Ammon's horn (tissue), 1 donor: ENCODE data around the gene DAPK3.
"Not testable (repeated sequence)": the region's sequence is repeated elsewhere in the genome, so short reads cannot be mapped to it uniquely, and the experiment has no call there.

Experiments
- DNase-seq: peaks from one replicate; pipeline ENCODE4 v3.0.0-alpha.2; 2016; ENCODE audit warnings: low spot score

DAPK3 gene

GRCh38 chr19:3954107-3954506, 16.8 kb downstream of the DAPK3 start:
- DNase-seq: no peak

DNA sequence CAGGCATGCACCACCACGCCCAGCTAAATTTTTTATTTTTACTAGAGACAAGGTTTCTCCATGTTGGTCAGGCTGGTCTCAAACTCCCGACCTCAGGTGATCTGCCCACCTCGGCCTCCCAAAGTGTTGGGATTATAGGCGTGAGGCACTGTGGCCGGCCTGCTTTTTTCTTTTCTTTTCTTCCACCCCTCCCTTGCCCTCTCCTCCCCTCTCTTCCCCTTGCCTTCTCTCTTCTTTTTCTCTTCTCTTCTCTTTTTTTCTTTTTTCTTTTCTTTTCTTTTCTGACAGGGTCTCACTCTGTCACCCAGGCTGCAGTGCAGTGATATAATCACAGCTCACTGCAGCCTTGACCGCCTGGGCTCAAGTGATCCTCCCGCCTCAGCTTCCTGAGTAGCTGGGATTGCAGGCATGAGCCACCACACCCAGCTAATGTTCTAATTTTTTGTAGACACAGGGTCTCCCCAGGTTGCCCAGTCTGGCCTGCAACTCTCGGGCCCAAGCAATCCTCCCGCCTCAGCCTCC, 18.1 kb downstream of the DAPK3 start:
- DNase-seq: not testable (repeated sequence)

DNA sequence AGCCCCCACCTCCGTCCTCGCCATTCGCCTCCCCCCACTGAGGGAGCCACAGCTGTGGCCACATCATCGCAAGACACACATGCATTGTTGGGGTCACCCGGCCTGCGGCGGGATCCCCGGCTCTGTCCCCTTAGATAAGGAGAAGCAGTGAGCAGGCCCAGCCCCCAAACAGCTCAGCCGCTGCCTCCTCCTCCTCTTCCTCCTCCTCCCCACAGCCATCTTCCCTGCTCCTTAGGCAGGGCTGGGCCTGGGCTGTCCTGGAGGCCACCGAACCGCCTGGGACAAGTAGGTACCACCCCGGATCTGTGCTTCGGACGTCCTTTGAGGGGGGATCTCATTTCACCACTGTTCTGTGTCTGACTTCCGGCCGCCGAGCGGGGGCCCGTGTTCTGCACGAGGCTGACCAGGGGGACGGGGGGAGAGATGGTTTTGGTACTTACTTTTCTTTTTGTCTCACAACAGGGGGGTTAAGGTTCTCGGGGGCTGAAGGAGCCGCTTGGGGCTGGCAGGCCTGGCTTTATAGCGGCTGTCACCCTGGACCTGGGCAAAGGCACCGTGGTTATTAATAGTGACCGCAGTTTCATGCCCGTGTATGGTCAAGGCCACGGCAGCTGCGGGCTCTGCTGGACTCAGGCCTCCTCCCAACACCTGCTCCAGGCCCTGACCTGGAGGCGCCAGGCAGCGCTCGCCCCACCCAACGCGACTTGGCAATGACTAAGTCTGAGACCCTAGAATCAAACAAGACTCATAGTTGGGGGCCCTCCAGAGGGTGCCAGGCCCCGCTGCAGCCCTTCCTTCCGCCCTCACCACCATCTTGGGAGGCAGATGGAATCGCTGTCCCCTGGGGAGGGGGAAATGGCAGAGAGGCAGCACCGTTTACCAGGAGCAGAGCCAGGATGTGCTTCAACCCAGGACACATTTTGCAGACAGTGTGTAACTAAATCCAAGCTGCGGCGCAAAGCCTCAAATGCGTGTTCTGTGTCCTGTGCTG, 19.7 kb downstream of the DAPK3 start:
- DNase-seq: no peak

DNA sequence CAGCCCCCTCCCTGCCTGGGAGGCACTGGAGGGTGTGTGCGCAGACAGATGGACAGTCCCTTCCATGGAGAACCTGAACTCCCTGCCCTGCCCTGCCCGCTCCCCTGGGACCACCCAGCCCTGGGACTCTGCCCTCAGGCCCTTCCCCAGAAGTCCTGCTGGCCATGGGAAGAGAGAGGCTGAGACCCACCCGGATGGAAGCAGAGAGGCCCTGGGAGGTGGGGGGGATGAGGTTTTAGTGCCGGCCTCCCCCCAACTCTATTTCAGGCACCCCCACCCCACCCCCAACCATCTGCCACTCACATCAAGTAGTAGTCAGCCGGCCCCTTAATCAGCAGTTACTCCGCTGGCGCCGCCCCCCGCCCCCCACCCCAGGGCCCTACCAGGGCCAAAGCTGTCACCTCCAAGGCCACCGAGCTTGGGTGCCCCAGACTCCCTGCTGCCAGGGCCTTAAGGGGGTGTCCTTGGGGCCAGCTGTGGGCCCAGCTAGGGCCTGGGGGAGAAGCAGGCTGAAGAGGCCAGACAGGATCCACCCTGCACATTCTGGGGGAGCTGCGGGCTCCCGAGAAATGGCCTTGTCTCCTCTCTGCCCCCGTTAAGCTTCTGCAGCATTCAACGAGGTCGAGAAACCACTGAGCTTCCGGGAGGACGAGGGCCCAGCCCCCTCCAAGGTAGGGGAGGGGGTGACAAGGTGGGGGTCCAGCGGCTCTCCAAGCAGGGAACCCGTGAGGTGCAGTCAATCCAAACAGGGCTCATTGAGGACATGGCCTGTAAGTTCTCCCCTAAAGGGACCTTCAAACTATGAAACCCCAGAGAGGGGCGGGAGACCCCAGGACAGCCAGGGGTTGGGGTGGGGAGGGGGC, 20.7 kb downstream of the DAPK3 start:
- DNase-seq: no peak

GRCh38 chr19:3949294-3949693, 21.6 kb downstream of the DAPK3 start:
- no peak for DNase-seq

DNA sequence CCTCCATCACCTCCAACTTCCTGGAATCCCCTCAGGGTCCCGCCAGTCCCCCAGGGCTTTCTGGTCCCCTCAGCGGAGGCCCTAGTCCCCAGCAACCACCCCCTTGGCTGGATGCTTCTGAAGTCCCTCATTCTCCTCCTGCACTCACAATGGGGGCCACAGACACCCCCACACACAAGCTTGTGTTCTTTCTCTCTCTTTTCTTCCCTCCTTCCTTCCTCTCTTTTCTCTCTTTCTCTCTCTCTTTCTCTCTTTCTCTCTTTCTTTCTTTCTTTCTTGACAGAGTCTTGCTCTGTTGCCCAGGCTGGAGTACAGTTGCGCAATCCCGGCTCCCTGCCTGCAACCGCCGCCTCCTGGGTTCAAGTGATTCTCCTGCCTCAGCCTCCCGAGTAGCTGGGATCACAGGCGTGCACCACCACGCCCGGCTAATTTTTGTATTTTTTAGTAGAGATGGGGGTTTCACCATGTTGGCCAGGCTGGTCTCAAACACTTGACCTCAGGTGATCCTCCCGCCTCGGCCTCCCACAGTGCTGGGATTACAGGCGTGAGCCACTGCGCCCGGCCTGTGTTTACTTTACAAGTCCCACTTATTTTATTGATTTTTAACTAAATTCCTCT, 23.5 kb downstream of the DAPK3 start:
- DNase-seq: not testable (repeated sequence)

- DNase-seq: no peak
Observed at GRCh38 chr19:3945838-3946237, 25.1 kb downstream of the DAPK3 start.

DNA sequence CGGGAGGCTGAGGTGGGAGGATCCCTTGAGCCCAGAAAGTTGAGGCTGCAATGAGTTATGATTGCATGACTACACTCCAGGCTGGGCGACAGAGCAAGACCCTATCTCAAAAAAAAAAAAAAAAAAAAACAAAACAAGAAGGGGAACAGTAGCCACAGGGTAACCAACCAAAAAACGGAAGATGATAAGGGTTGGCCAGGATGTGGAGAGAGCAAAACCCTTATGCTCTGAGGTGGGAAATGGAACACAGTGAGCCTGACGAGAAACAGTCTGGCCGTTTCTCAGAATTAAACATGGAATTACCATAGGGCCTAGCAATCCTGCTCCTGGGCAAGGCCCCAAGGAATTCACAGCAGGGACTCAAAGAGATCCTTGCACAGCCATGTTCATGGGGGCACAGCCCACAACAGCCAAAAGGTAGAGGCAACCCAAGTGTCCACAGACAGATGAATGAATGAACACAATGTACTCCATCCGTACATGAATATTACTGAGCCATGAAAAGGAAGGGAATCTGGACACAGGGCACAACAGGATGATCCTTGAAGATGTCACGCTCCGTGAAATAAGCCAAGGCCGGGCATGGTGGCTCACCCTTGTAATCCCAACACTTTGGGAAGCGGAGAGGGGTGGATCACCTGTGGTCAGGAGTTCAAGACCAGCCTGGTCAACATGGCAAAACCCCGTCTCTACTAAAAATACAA, 26.7 kb downstream of the DAPK3 start:
- no peak for DNase-seq

DNA sequence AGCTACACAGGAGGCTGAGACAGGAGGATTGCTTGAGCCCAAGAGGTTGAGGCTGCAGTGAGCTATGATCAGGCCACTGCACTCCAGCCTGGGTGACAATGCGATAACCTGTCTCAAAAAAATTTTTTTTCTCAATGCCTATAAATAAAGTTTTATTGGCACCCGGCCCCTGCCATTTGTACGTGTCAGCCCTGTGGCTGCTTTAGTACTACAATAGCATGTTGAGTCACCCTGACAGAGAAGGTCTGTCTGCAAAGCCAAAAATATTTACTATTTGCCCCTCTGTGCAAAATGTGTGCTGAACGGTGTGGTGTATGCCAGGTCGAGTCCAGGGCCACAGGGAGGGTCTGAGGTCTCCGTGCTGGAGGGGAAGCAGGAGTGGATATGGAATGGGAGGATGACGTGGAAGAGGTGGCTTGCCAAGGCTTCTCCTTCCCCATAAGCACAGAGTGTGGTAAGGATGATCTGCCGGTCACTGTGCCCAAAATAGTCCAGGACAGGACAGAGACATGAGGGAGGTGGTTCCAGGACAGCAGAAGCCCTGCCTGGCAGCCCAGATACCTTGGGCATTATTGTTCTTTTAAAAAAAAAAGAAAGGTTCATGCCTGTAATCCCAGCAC, 28.0 kb downstream of the DAPK3 start:
- no peak for DNase-seq

DNA sequence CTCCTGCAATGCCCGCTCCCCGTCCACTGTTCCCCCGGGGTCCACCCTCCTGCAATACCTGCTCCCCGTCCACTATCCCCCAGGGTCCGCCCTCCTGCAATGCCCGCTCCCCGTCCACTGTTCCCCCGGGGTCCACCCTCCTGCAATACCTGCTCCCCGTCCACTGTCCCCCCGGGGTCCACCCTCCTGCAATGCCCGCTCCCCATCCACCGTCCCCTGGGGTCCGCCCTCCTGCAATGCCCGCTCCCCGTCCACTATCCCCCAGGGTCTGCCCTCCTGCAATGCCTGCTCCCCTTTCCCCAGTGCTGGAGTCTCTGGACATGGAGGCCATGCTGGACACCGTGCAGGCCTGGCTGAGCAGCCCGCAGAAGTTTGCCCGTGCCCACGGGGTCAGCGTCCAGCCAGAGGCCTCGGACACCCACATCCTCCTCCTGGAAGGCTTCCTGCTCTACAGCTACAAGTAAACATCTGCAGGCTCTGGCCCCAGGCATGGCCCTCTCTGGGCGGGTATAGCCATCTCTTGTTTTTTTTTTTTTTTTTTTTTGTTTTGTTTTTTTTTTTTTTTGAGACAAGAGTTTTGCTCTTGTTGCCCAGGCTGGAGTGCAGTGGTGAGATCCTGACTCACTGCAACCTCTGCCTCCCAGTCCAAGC, 32.5 kb downstream of the DAPK3 start:
- not testable (repeated sequence) for DNase-seq

GRCh38 chr19:3936506-3937442, 34.1 kb downstream of the DAPK3 start:
- no peak for DNase-seq

DNA sequence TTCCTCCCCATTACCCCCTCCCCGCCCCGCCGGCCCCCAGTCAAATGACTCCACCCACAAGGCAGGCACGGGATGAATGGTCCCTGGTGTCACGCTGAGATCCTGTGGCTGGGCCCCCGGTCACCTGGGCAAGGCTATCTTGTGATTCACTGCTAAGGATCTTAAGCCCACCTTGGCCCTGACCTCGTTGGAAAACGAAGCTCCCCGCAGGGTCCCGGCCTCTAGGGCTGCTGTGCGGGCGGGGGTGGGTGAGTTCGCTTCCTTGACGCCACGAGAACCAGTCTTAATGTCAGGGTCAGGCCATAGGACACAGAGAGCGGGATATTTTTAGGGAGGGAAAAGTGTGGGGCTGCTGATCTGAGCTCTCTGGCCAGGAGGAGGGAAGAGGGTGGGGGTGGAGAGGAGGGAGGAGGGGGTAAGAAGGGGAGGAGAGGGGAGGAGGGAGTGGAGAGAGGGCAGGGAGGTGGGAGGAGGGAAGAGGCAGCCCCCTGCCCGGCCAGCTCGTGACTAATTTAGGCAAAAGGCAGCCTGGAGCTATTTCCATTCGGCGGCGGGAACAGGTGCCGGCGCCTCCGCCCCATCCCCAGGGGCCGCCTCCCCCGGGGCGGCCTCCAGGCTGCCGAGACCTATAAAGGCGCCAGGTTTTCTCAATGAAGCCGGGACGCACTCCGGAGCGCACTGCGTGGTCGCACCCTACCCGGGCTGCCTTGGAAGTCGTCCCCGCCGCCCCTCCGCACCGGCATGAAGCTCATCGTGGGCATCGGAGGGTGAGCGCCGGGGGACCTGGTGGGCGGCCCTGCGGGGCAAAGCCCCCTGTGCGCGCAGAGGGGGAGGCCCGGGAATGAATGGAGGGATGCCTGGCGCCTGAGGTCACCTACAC, 37.7 kb downstream of the DAPK3 start, which contains the start of gene NMRK2:
Gene NMRK2 (plus strand): TSS at position 139 of the 880 bp plus-strand sequence. CDS start 603 bp downstream, at position 742.
- no peak for DNase-seq

DNA sequence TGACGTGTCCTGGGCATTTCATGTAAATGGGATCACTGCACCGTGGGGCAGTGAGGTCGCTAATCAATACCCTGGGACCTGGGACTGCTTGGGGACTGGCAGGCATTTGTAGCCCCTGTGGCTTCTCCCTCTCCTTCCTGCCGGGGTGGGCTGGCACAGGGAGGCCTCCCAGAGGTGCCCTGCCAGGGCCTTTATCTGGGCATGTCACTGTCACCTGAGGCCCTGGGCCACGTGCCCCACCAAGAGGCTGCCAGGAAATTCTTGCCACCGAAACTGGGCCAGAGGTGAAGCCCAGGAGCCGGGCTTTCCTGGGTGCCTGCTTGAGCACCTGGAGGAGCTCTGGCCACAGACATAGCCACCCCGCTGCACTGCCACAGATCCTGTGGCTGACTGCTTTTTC, 39.9 kb downstream of the DAPK3 start:
- no peak for DNase-seq

- no peak for DNase-seq
Observed at GRCh38 chr19:3923912-3924311, 47.0 kb downstream of the DAPK3 start.

DNA sequence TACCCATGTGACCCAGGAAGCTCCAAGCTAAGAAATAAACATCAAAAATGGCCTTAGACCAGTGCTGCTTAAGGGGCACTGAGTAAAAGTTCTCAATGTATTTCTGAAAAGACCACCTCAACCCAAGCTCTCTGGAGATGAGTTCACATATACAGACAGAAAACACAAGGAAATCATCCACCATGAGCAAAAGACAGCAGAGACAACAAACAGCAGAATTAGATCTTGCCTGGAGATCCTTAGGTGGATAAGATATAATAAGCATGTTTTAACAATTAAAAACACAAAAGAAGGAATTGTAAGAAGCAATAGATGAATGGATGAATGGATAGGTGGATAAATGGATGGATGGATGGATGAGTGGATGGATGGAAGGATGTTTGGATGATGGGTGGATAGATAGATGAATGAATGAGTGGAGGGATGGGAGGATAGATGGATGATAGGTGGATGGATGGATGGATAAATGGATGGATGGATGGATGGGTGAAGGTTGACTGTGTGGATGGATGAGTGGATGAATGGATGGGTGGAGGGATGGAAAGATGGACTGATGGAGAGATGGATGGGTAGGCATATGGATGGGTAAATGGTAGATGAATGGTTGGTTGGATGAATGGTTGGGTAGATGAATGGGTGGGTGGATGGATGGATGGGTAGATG, 47.7 kb downstream of the DAPK3 start:
- no peak for DNase-seq

GRCh38 chr19:3919793-3920192, 51.1 kb downstream of the DAPK3 start:
- DNase-seq: no peak

DNA sequence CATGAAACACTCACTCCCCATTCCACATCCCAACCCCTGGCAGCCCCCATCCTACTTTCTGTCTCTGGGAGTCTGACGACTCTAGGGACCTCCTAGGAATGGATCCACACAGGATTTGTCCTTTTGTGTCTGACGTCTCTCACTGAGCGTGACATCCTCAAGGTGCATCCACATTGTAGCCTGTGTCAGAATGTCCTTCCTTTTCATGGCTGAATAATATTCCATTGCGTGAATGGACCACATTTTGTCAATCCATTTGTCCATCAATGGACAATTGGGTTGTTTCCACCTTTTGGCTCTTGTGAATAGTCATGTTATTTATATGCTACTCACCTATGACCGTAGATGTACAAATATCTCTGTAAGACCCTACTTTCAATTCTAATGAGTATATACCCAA, 54.9 kb downstream of the DAPK3 start:
- no peak for DNase-seq

DNA sequence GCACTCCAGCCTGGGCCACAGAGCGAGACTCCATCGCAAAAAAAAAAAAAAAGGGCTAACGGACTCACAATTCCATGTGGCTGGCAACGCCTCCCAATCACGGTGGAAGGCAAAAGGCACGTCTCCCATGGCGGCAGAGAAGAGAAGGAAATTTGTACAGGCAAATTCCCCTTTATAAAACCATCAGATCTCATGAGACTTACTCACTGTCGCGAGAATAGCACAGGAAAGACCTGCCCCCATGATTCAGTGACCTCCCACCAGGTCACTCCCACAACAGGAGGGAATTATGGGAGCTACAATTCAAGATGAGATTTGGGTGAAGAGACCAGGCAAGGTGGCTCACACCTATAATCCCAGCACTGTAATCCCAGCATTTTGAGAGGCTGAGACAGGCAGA, 56.7 kb downstream of the DAPK3 start:
- no peak for DNase-seq
